Activated T-cell treated with anti-CD3 and anti-CD28 coated beads for 1 hour (primary cell): ENCODE results near the gene OR10H3.
"Not testable (repeated sequence)": the region's sequence is repeated elsewhere in the genome, so short reads cannot be mapped to it uniquely, and the experiment has no call there.

Experiments used
- DNase-seq: peaks from one replicate; pipeline ENCODE4 v3.0.0-alpha.2; 2020; ENCODE audit warnings: low read depth

OR10H3 gene, protein sequence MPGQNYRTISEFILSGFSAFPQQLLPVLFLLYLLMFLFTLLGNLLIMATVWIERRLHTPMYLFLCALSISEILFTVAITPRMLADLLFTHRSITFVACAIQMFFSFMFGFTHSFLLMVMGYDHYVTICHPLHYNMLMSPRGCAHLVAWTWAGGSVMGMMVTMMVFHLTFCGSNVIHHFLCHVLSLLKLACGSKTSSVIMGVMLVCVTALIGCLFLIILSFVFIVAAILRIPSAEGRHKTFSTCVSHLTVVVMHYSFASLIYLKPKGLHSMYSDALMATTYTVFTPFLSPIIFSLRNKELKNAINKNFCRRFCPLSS

DNA sequence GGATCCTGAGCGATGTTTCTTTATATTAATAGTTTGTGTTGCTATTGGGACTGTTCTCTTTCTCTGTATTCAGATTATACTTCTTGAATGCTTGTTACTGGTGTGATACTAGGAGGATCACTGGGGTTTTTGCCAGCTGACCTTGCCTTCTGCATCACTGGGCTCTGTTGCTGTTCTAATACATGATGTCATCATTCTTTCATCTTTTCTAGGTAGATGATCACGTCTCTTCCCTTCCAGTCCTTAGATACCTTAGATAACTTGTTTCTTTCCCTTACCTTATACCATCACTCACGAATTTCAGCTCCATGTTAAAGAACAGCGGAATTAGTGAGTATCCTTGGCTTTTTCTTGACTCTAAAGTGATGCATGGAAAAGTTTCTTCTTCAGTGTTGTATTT lies at the start of gene OR10H3:
Gene OR10H3, plus strand, starts transcription at position 264 of the 400 bp plus-strand sequence. CDS start 3,408 bp downstream, outside the sequence.
- no peak for DNase-seq

DNA sequence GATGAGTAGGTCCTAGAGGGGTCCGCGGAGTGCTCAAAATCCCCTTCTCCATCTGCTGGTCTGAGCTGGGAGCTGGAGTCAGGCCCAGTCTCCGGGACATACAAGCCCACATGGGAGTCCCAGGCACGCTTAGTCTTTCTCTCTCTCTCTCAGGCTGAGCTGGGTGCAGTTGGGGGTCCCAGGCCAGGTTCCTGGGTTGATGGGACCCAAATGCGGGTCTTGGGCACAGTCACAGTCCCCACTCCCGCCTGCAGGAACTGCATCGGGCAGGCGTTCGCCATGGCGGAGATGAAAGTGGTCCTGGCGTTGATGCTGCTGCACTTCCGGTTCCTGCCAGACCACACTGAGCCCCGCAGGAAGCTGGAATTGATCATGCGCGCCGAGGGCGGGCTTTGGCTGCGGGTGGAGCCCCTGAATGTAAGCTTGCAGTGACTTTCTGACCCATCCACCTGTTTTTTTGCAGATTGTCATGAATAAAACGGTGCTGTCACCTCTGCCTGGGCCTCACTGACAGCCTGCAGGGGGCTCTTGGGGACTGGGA lies 41.1 kb upstream of the OR10H3 start:
- no peak for DNase-seq

DNA sequence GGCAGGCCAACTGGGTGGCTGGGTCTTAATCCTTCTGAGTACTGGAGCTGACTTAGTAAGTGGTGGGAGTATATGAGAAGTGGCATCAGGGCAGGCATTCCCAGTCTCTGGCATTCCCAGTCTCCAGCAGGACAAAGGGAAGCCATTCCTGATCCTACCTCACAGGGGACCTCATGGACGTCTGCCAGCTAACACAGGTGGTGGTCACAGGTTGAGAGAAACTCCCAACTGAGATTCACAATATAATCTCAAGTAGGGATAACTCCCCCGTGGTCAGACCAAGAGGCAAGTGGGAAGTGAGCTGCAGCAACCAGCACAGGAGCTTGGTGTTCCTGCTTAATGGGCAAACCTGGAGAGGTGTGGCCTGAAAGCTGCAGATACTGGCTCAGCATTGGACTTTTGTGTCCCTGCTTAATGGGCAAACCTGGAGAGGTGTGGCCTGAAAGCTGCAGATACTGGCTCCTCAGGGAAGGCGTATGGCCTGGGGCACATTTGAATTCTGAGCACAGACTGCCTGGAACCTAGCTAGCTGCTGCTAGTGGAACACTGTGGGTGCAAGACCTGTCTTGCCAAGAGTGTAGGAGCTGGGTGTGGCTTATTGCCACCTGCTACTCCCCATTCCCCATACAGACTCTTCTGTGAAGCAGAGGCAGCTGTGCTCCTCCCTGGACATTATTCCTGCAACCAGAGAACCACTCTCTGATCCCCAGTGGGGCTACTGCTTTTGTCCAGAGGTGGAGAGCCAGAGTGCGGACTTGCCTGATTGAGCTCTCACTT lies 35.8 kb upstream of the OR10H3 start:
- DNase-seq = no peak

DNA sequence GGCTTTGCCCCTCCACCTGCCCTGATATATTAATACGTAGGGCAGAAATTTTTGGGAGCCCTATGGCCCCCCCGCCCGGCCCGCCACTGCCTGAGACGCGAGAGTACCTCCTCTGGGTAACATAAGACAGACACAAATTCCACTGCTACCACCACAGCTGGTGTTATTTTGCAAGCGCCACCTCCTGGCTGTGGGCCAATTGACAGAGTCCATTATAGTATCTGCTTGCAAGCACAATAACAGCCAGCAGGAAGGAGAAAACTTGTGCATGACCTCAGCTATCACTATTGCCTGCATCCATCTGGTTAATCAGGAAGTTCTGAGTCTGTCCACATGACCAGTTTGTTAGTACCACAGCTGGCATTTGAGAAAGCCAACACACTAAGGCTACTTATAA lies 35.3 kb upstream of the OR10H3 start:
- DNase-seq = no peak

DNA sequence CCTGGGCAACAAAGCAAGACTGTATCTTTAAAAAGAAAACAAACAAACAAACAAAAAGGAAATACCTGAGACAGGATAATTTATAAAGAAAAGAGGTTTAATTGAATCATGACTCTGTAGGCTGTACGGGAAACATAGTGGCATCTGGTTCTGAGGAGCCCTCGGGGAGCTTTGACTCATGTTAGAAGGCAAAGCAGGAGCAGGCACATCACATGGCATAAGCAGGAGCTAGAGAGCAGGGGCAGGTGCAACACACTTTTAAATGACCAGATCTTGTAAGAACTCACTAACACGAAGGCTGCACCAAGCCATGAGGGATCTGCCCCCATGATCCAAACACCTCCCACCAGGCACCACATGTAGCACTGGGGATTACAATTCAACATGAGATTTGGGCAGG lies 23.1 kb upstream of the OR10H3 start:
- no peak for DNase-seq

DNA sequence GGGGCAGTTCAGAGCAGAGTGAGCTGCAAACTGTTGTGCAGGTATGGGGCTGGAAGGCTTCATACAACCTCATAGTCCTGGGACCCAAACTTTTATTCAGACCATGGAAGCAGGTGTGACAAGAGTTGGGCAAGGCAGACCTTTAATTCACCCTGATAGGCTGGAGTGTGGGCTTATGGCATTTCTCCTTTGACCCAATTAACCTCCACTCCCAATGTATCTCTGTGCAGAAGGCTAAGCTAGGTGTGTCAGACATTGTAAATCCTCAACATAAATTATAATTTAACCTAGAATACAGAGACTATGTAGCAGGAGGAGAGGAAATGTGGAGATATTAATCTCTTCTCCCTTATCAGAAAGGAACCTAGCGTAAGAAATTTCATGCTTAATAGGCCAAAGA lies 22.1 kb upstream of the OR10H3 start:
- no peak for DNase-seq

DNA sequence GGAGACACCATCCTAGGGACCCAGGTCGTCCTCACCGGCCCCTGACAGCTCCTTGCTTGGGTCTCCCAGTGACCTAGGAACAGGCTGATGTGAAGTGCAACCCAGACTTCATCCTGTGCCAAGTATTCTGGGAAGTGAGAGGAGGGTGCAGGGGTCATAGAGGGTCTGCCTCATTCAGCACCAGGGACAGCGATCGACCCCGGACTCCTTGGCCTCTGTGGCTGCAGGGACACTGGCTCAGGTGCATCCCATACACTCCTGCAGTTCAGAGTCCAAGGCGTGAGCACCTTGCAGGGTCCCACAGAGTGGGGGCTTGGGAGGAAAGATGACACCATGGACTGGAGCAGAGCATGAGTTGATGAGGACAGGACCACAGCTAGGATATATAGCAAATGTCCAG lies 20.0 kb upstream of the OR10H3 start:
- DNase-seq = no peak

DNA sequence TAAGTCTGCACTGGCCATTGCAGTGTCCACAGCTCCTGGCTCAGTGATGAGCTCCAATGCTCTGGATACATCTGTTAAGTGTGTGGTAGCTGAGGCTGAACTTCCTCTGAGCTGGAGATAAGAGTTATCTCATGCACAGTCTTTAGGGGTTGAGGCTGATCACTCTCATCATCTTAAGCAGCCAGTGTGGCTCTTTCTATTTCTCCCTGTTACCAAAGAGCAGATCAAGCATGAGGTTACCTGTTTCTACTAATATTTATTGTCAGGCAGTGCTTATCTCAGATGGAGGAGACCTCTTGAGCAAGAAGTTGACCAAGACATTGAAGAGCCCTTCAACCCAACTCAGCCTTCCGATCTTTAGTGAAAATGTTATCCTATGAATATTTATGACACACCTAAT lies 16.5 kb upstream of the OR10H3 start:
- DNase-seq = no peak

DNA sequence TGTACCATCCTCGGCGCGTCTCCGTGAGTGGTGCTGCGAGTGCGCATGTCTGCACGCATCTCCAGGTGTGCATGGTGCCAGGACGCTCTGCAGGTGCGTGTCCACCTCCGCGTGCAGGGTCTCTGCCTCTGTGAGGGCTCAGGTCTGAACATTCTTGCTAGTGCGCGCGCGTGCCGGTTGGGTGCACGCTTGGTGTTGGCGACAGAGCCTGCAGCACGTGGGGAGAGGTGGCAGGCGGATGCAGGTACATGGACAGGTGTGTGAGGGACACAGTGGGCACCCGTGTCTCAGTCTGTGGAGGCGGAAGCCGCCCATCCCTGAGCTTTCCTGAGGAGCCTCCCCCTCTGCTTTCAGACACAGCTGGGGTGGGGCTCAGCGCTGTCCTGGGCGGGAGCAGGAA lies 14.8 kb upstream of the OR10H3 start:
- DNase-seq = no peak

DNA sequence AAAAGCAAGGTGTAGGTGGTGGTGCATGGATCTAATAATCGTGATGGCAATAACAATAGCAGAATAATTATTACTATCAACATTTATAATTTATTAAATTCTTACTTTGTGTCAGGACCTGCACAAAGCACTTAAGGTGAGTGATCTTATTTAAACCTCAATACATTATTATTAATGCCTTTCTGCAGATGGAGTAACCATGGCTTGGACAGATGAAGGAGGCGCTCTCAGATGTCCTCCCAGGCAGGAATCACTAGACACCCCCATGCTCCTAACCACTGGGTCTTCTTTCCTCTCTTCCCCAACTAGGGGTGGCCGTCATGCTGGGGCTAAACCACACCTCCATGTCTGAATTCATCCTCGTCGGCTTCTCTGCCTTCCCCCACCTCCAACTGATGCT lies 10.1 kb upstream of the OR10H3 start, which contains the start of gene OR10H2:
Gene OR10H2, plus strand, starts transcription at position 301 of the 400 bp plus-strand sequence. Its CDS starts 20 bp downstream, at position 321.
- DNase-seq = no peak

DNA sequence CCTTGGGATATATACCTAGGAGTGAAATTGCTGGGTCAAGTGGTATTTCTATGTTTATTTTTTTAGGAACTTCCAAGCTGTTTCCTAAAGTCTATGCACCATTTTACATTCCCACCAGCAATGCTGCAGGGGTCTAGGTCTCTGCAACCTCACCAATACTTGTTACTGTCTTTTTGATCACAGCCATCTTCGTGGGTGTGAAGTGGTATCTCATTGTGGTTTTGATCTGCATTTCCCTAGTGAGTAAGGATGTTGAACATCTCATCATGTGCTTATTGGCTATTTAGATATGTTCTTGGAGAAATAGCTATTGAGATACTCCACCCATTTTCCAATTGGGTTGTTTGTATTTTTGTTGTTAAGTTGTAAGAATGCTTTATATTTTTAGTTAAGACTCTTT lies 7.2 kb upstream of the OR10H3 start:
- no peak for DNase-seq

DNA sequence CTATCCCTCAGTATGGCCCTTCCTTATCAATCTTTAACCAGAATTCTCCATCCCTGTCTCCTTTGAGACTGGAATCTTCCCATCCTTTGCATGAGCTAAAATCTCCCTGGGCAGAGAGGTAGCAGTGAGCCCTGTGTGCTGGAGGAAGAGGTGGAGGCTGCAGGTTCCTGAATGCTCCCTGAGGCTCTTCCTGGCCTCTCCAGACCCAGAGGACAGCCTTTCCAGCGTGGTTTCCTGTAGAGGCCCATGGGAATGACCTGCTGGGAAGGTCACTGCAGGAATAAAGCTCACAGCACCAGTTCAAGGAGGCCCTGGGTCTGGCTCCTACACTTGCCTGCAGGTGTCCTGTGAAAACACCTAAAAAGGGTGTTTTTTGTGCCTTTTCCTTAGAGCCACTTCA lies 5.4 kb upstream of the OR10H3 start:
- DNase-seq = no peak

DNA sequence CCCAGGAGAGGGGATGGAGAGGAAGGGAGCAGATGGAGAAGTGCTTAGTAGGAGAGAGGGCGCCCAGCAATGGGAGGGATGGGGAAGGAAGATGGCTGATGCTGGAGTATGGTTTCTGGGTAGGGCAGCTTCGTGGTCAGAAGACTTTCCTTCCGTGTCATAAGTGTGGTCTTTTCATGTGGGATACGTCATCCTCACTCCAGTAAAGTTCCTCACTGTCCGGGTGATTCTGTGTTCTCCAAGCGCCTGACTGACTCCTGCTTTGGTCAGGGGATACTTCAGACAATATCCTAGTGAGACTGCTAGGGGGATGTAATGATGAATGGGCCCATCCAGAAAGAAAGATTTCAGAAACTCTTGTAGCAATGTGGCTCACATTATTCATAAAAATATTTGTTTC lies 3.9 kb upstream of the OR10H3 start:
- DNase-seq = no peak

DNA sequence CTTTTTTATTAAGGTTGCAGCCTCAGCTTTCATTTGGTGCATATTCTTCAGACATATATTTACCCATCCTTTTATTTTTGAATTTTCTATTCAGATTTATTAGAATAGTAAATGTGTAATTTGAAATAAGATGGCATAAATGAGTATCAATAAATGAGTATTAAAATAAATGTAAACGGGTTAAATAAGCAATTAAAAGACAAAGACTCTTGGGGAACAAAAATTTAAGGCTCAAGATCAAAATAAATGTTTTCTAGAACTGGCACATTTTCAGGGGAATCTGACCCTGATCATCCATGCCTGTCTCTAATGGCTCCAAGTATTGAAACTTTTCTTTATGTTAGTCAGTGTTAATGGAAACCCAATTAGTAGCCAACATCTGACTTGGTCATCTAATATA lies 3.0 kb downstream of the OR10H3 start:
- DNase-seq = no peak

DNA sequence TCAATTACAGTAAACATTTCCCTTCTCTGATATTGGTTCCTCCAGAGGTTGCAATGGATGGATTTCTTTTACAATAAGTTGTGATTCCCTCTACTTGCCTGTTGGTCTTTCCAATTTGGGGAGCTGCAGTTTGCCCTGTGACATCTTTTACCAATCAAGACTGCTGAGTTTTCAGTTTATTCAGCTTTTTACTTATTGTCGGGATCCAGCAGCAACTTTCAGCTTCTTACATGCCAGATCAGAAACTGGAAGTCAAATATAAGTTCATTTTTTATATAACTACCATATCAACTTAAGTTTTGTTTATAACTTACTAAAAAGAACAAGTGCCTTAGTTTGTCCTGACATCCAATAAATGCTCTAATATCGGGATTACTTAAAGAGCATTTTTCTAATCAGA lies 10.5 kb downstream of the OR10H3 start:
- DNase-seq = no peak

DNA sequence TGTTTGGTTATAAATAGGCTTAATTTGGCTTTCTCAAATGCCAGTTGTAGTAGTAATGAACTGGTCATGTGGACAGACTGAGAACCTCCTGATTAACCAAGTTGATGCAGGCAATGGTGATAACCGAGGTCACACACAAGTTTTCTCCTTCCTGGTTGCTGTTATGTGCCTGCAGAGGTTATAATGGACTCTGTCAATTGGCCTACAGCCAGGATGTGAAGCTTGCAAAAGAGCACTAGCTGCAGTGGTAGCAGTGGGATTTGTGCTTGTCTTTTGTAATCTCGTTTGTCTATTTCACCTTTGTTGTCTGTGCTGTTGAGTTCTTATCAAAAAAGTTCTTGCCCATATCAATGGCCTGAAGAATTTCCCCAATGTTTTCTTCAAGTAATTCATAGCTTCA lies 20.6 kb downstream of the OR10H3 start:
- DNase-seq = no peak

DNA sequence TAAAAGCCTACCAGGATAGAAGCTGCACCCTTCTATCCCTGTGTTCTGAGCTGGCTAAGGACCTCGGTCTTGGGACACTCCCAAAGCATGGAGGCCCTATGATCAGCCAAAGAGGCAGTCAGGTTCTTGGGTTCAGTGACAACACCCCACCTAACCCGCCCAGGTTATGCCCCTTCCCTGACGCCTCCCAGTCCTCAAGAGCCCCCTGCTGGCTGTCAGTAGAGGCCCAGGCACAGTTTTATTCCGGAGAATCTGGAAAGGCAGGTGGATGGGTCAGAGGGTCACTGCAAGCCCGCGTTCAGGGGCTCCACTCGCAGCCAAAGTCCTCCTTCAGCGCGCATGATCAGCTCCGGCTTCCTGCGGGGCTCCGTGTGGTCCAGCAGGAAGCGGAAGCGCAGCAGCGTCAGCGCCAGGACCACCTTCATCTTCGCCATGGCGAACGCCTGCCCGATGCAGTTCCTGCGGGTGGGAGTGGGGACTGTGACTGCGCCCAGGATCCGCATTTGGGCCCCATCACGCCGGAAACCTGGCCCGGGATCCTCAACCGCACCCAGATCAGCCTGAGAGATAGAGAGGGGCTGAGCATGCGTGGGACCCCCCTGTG lies 22.3 kb downstream of the OR10H3 start:
- no peak for DNase-seq

DNA sequence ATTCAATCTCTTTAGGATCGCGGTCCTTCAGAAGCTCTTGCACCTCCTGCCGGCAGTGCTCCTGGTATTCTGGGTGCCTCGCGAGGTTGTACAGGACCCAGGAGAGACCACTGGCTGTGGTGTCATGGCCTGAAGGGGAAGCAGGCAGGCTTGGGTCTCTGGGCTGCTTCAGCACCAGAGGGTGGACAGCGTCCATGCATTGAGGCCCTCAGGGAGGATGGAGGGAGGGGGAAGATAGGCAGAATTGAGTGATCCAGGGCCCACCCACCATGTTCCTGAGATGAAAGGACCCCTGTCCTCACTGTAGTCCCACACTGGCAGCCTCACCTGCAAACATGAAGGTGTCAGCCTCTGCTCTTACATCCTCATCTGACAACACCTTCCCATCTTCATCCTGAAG lies 31.8 kb downstream of the OR10H3 start:
- no peak for DNase-seq

DNA sequence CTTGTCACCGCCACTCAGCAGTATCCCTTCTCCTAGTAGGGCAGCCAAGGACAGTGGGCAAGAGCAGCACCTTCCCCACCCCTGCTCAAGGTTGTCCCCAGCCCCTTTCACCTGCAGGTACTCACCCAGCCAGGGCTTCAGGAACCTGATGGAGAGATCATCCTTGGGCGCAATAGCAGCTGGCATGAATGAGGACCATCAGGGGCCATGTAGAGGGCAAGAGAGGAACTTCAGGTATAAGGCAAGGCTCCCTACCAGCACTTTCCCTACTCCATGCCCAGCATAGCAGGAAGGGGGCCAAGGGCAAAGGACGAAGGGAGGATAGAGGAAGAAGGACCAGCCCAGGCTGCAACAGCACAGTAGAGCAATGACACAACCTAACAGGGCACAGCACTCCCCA lies 36.4 kb downstream of the OR10H3 start:
- DNase-seq = not testable (repeated sequence)

DNA sequence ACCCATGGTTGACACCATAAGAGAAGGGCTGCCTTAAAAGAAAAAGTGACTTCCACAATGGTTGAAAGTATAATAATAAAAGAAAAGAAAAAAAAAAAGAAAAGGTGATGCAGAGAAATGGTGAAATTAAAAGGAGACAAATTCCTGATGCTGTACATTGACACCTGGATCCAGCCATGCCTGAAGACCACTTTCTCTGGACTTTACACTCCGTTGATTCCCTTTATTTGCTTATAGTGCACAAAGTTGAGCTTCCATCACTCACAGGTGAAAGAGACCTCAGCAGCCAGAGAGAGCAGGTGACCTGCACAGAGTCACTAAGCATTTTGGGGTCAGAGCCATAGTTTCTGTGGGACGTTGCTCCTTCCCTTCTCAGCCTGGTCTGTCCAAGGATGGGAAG lies 37.5 kb downstream of the OR10H3 start:
- DNase-seq = no peak

DNA sequence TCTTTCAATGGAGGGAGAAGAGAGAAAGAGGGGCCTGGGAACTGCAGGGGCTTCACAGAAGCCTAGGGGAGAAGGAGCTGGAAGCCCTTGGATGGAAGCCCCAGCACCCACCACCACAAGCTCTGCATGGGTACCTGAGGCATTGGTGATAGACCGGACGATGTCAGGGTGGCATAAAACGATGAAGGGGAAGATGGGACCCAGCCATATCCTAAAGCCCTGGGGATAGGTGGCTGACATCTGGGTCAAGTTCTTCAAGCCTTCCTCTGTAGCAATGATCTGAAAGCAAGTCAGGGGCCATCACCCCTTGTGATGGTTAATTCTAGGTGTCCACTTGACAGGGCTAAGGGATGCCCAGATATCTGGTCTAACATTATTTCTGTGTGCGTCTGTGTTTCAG lies 38.5 kb downstream of the OR10H3 start:
- DNase-seq = no peak

DNA sequence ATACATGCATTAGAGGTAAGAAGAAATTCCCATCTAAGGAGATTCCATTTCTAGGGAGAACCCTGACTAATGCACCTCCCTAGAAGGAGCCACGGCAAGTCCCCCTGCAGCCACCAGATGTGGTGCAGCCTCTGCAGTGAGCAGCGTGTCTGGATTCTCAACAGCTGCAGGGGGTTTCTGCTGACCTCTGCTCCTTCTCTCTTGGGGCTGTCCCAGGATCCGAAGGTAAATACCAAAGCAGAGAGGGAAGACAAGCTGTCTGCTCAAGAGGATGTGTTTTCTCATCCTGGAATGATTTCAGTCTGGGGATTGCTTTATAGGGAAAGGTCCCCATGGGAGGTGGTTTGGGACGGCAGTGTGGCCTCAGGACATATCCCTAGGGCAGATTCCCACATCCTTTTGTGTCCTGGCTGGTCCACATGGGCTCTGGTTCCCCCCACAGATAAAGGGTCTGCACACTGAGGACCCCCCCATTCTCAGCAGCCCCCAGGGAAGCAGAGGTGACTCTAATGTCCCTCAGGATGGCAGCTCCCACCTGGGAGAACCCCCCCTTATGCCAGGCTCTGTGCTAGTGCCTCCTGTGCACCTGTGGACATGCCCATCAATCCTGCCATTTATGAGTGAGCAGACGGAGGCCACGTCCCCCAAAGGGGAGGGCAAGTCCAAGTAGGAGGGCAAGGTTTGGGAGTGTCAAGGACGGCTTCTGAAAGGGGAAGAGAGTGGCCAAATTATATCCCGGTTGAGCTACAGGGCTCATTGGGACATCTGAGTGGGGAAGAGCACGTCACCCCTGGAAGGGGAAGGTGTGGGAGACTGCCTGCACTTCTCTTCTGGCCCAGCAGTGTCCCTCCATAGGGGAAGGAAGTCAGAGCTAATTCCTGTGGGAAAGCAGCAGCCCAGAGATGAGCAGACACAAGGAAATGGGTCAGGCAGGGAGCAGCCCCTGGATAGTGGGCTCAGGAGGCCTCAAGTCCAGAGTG lies 39.5 kb downstream of the OR10H3 start:
- no peak for DNase-seq
